Measurements from ENCODE around the gene EIF2B4. TPM values are rescaled to one million over a fixed set of nuclear protein-coding genes. Genes with fewer than 3 reads are reported as not detected.

The EIF2B4 gene
- polyA plus RNA-seq, 2 of the 4 experiments (the other 2 are of a cell fraction), result 62.8 to 73.5 TPM

GRCh38 chr2:27393225-27393624 is 23.1 kb upstream of the EIF2B4 start:
- Histone ChIP-seq H3K9me3 (no peaks in the 10 kb centered on the region), H3K4me2 (no peak overlapping the region), H3K27ac (no peak overlapping the region), H3K4me1 (no peaks in the 10 kb centered on the region), H3K4me3 (no peak overlapping the region)
- CTCF ChIA-PET, result interaction anchor here (1.6 kb wide), 1 partner anchor 16 kb away, joined by 5 read pairs; the partner anchor contains the start of gene PPM1G
- DNase-seq (ENCODE audit: low read depth in 1 of 2, low spot score in 1 of 2), result no peak
- ATAC-seq, result no peak
- TF ChIP-seq HOXB5 (CRISPR knock-in tag; IDR thresholded peaks at IDR 0.05) (no peak), NFE2L2 (conservative IDR thresholded peaks at IDR 0.05; ENCODE audit: low read length) (no peak), CHD2 (IDR thresholded peaks at IDR 0.05; ENCODE audit: low read length, partially characterized antibody) (no peak), ESRRA (IDR thresholded peaks at IDR 0.05; ENCODE audit: borderline replicate concordance, low read length) (no peak), USF2 (IDR thresholded peaks at IDR 0.05) (no peak), NPAS2 (CRISPR knock-in tag; IDR thresholded peaks at IDR 0.05; ENCODE audit: borderline replicate concordance) (no peak), MYC (IDR thresholded peaks at IDR 0.05; ENCODE audit: borderline replicate concordance, low read length) (no peak), TFCP2L1 (CRISPR knock-in tag; IDR thresholded peaks at IDR 0.05) (no peak), EHF (CRISPR knock-in tag; IDR thresholded peaks at IDR 0.05) (no peak), SMC3 (IDR thresholded peaks at IDR 0.05) (no peak), BCL3 (IDR thresholded peaks at IDR 0.05) (no peak), ZSCAN20 (CRISPR knock-in tag; IDR thresholded peaks at IDR 0.05) (no peak), RAD21 (conservative IDR thresholded peaks at IDR 0.05 in 1 of 2, IDR thresholded peaks at IDR 0.05 in 1 of 2) (no peak), EP300 (IDR thresholded peaks at IDR 0.05) (no peak)
- FAIRE-seq, result no peak
- 97% methylated on average over 33 of the region's 33 CpGs for WGBS (ENCODE audit: missing lambda C conversion rate)
- POLR2A ChIA-PET, result no interaction called here

GRCh38 chr2:27390822-27391679 is 20.9 kb upstream of the EIF2B4 start:
- Histone ChIP-seq H3K4me3 (no peak overlapping the region), H3K9me3 (no peaks in the 10 kb centered on the region), H3K27ac (no peak overlapping the region), H3K4me2 (no peak overlapping the region), H3K4me1 (no peaks in the 10 kb centered on the region)
- ChIA-PET POLR2A (no interaction called here), CTCF (interaction anchor here (1.0 kb wide), 1 partner anchor 292 kb away, joined by 5 read pairs; no protein-coding TSS in a partner anchor)
- FAIRE-seq, result no peak
- no peak for DNase-seq (ENCODE audit: low read depth in 1 of 2, low spot score in 1 of 2)
- WGBS (ENCODE audit: missing lambda C conversion rate), result 95% methylated on average over 9 of the region's 9 CpGs
- no peak for ATAC-seq
- TF ChIP-seq SMC3 (IDR thresholded peaks at IDR 0.05), result no peak
- TF ChIP-seq EHMT2 (IDR thresholded peaks at IDR 0.05; ENCODE audit: low read depth), result no peak
- no peak for TF ChIP-seq MAFK (IDR thresholded peaks at IDR 0.05; ENCODE audit: partially characterized antibody)
- no peak for TF ChIP-seq NFE2L2 (conservative IDR thresholded peaks at IDR 0.05; ENCODE audit: low read length)
- TF ChIP-seq E2F6 (IDR thresholded peaks at IDR 0.05; ENCODE audit: borderline replicate concordance, low read depth), result no peak
- no peak for TF ChIP-seq RARB (CRISPR knock-in tag; IDR thresholded peaks at IDR 0.05)
- TF ChIP-seq HOXB5 (CRISPR knock-in tag; IDR thresholded peaks at IDR 0.05), result no peak
- TF ChIP-seq ZFP36 (IDR thresholded peaks at IDR 0.05; ENCODE audit: borderline replicate concordance, partially characterized antibody), result no peak
- no peak for TF ChIP-seq CTCF (IDR thresholded peaks at IDR 0.05)
- TF ChIP-seq SREBF2 (IDR thresholded peaks at IDR 0.05), result no peak
- no peak for TF ChIP-seq CHD4 (IDR thresholded peaks at IDR 0.05; ENCODE audit: borderline replicate concordance)
- TF ChIP-seq REST (IDR thresholded peaks at IDR 0.05), result no peak

Measured in A549 (cell line).